ENCODE measurements around the gene ATRNL1. TPM values are rescaled to one million over a fixed set of nuclear protein-coding genes. Genes with fewer than 3 reads are reported as not detected.
A peak's percentile ranks its signal among the peaks of the same experiment; 100 is the strongest.
"Not testable (repeated sequence)": the region's sequence is repeated elsewhere in the genome, so short reads cannot be mapped to it uniquely, and the experiment has no call there.

The ATRNL1 gene
- total RNA-seq, 1 donor from 2014 or later: 66.0 TPM

- H3K27ac Mint-ChIP-seq (ENCODE audit: unreplicated experiment): peak overlapping the region; percentile 63
Measured at GRCh38 chr10:115093776-115094408, 727 bp downstream of the ATRNL1 start.

GRCh38 chr10:115094416-115095140 lies 1.4 kb downstream of the ATRNL1 start:
- DNase-seq (ENCODE audit: low spot score): no peak
- TF ChIP-seq CTCF (IDR thresholded peaks at IDR 0.05): no peak
- peaks cover 37% of the 10 kb centered on the region for H3K4me1 Mint-ChIP-seq (ENCODE audit: low read depth)
- H3K9me3 Mint-ChIP-seq (ENCODE audit: low read depth): no peaks in the 10 kb centered on the region
- H3K4me3 Mint-ChIP-seq (ENCODE audit: unreplicated experiment): peak overlapping the region; percentile 82
- no peaks in the 10 kb centered on the region for H3K36me3 Mint-ChIP-seq (ENCODE audit: low read depth)
- H3K27me3 Mint-ChIP-seq (ENCODE audit: low read depth): no peaks in the 10 kb centered on the region
- peak overlapping the region; percentile 81 for H3K27ac Mint-ChIP-seq (ENCODE audit: unreplicated experiment)

More at GRCh38 chr10:115093776-115094408, 727 bp downstream of the ATRNL1 start:
- no peak for DNase-seq (ENCODE audit: low spot score)
- peak; percentile 79 for TF ChIP-seq CTCF (IDR thresholded peaks at IDR 0.05)
- no peaks in the 10 kb centered on the region for H3K9me3 Mint-ChIP-seq (ENCODE audit: low read depth)
- no peaks in the 10 kb centered on the region for H3K36me3 Mint-ChIP-seq (ENCODE audit: low read depth)
- H3K4me1 Mint-ChIP-seq (ENCODE audit: low read depth): peaks cover 32% of the 10 kb centered on the region
- H3K27me3 Mint-ChIP-seq (ENCODE audit: low read depth): no peaks in the 10 kb centered on the region
- H3K4me3 Mint-ChIP-seq (ENCODE audit: unreplicated experiment): peak overlapping the region; percentile 82

GRCh38 chr10:115095758-115096157 lies 2.6 kb downstream of the ATRNL1 start:
- Mint-ChIP-seq H3K27me3 (ENCODE audit: low read depth) (no peaks in the 10 kb centered on the region), H3K4me3 (ENCODE audit: unreplicated experiment) (peak overlapping the region; percentile 59), H3K9me3 (ENCODE audit: low read depth) (no peaks in the 10 kb centered on the region), H3K4me1 (ENCODE audit: low read depth) (peaks cover 40% of the 10 kb centered on the region), H3K36me3 (ENCODE audit: low read depth) (no peaks in the 10 kb centered on the region), H3K27ac (ENCODE audit: unreplicated experiment) (peak overlapping the region; percentile 74)
- no peak for TF ChIP-seq CTCF (IDR thresholded peaks at IDR 0.05)
- DNase-seq (ENCODE audit: low spot score): no peak

GRCh38 chr10:115103700-115104099 lies 10.5 kb downstream of the ATRNL1 start:
- H3K36me3 Mint-ChIP-seq (ENCODE audit: low read depth): peaks cover 5% of the 10 kb centered on the region
- H3K4me1 Mint-ChIP-seq (ENCODE audit: low read depth): peaks cover 8% of the 10 kb centered on the region
- DNase-seq (ENCODE audit: low spot score): no peak
- H3K27me3 Mint-ChIP-seq (ENCODE audit: low read depth): no peaks in the 10 kb centered on the region
- TF ChIP-seq CTCF (IDR thresholded peaks at IDR 0.05): no peak
- H3K9me3 Mint-ChIP-seq (ENCODE audit: low read depth): peaks cover 26% of the 10 kb centered on the region
- no peak overlapping the region for H3K4me3 Mint-ChIP-seq (ENCODE audit: unreplicated experiment)
- H3K27ac Mint-ChIP-seq (ENCODE audit: unreplicated experiment): no peak overlapping the region

GRCh38 chr10:115105411-115105810 lies 12.2 kb downstream of the ATRNL1 start:
- H3K36me3 Mint-ChIP-seq (ENCODE audit: low read depth); H3K4me1 Mint-ChIP-seq (ENCODE audit: low read depth); DNase-seq (ENCODE audit: low spot score); H3K27me3 Mint-ChIP-seq (ENCODE audit: low read depth); H3K4me3 Mint-ChIP-seq (ENCODE audit: unreplicated experiment); H3K27ac Mint-ChIP-seq (ENCODE audit: unreplicated experiment): not testable (repeated sequence)
- H3K9me3 Mint-ChIP-seq (ENCODE audit: low read depth): peaks cover 26% of the 10 kb centered on the region
